ENCODE measurements around the gene PTGER3. TPM values are rescaled to one million over a fixed set of nuclear protein-coding genes. Genes with fewer than 3 reads are reported as not detected.

The PTGER3 gene
- polyA plus RNA-seq, 4 donors, result 2.0 to 2.4 TPM; not detected in 2

GRCh38 chr1:71068325-71069240, 21.0 kb upstream of the PTGER3 start:
- FAIRE-seq, result no peak
- no peak overlapping the region for H3K4me3 ChIP-seq (ENCODE audit: low read depth in 1 of 3, low read length in 3 of 3)
- DNase-seq, result peak in 1 of 2 donors; percentile 69
- no peaks in the 10 kb centered on the region for H3K9me3 ChIP-seq (ENCODE audit: control insufficient read depth in 2 of 2, insufficient read depth in 1 of 2, low read depth in 1 of 2, low read length in 1 of 2)
- H3K27me3 ChIP-seq (ENCODE audit: control insufficient read depth in 3 of 3, insufficient read depth in 3 of 3, low read length in 3 of 3), result no peaks in the 10 kb centered on the region
- H3K36me3 ChIP-seq (ENCODE audit: control insufficient read depth in 3 of 3, insufficient read depth in 2 of 3, low read depth in 1 of 3, low read length in 3 of 3), result peaks cover 7 to 14% (median 8%) of the 10 kb centered on the region in 3 donors
- peaks cover 0 to 3% (median 0%) of the 10 kb centered on the region in 3 donors for H3K4me1 ChIP-seq (ENCODE audit: control insufficient read depth in 3 of 3, insufficient read depth in 2 of 3, low read depth in 1 of 3, low read length in 2 of 3)
- H3K27ac ChIP-seq (ENCODE audit: low read depth in 1 of 3, low read length in 2 of 3), result peak overlapping the region in 1 of 3 donors; percentile 20
- 59 to 69% (median 61%) methylated on average over 6 of the region's 6 CpGs for WGBS, 3 donors

- FAIRE-seq (no peak), DNase-seq (no peak)
- Histone ChIP-seq H3K4me3 (ENCODE audit: low read depth in 1 of 3, low read length in 3 of 3) (no peak overlapping the region), H3K9me3 (ENCODE audit: control insufficient read depth in 2 of 2, insufficient read depth in 1 of 2, low read depth in 1 of 2, low read length in 1 of 2) (no peaks in the 10 kb centered on the region), H3K36me3 (ENCODE audit: control insufficient read depth in 3 of 3, insufficient read depth in 2 of 3, low read depth in 1 of 3, low read length in 3 of 3) (peaks cover 2% of the 10 kb centered on the region in 3 donors), H3K27ac (ENCODE audit: low read depth in 1 of 3, low read length in 2 of 3) (no peak overlapping the region), H3K27me3 (ENCODE audit: control insufficient read depth in 3 of 3, insufficient read depth in 3 of 3, low read length in 3 of 3) (peaks cover 0 to 4% (median 0%) of the 10 kb centered on the region in 3 donors), H3K4me1 (ENCODE audit: control insufficient read depth in 3 of 3, insufficient read depth in 2 of 3, low read depth in 1 of 3, low read length in 2 of 3) (no peaks in the 10 kb centered on the region)
- WGBS, 3 donors, result 60 to 83% (median 68%) methylated on average over 6 of the region's 6 CpGs
Observed at GRCh38 chr1:71054791-71055190, 7.2 kb upstream of the PTGER3 start.

GRCh38 chr1:71054281-71054731, 6.7 kb upstream of the PTGER3 start:
- Histone ChIP-seq H3K4me3 (ENCODE audit: low read depth in 1 of 3, low read length in 3 of 3) (no peak overlapping the region), H3K4me1 (ENCODE audit: control insufficient read depth in 3 of 3, insufficient read depth in 2 of 3, low read depth in 1 of 3, low read length in 2 of 3) (no peaks in the 10 kb centered on the region), H3K9me3 (ENCODE audit: control insufficient read depth in 2 of 2, insufficient read depth in 1 of 2, low read depth in 1 of 2, low read length in 1 of 2) (no peaks in the 10 kb centered on the region), H3K36me3 (ENCODE audit: control insufficient read depth in 3 of 3, insufficient read depth in 2 of 3, low read depth in 1 of 3, low read length in 3 of 3) (peaks cover under 1 to 2% (median 2%) of the 10 kb centered on the region in 3 donors), H3K27me3 (ENCODE audit: control insufficient read depth in 3 of 3, insufficient read depth in 3 of 3, low read length in 3 of 3) (peaks cover 0 to 4% (median 0%) of the 10 kb centered on the region in 3 donors), H3K27ac (ENCODE audit: low read depth in 1 of 3, low read length in 2 of 3) (no peak overlapping the region)
- 69 to 84% (median 74%) methylated on average over 13 to 15 of the region's 15 CpGs for WGBS, 3 donors
- FAIRE-seq (no peak), DNase-seq (no peak)

- WGBS, 3 donors, result 65 to 79% (median 74%) methylated on average over 7 of the region's 7 CpGs
- DNase-seq (no peak), FAIRE-seq (no peak)
- H3K27me3 ChIP-seq (ENCODE audit: control insufficient read depth in 3 of 3, insufficient read depth in 3 of 3, low read length in 3 of 3), result peaks cover 0 to 5% (median 0%) of the 10 kb centered on the region in 3 donors
- no peaks in the 10 kb centered on the region for H3K4me1 ChIP-seq (ENCODE audit: control insufficient read depth in 3 of 3, insufficient read depth in 2 of 3, low read depth in 1 of 3, low read length in 2 of 3)
- H3K27ac ChIP-seq (ENCODE audit: low read depth in 1 of 3, low read length in 2 of 3), result no peak overlapping the region
- no peak overlapping the region for H3K4me3 ChIP-seq (ENCODE audit: low read depth in 1 of 3, low read length in 3 of 3)
- H3K36me3 ChIP-seq (ENCODE audit: control insufficient read depth in 3 of 3, insufficient read depth in 2 of 3, low read depth in 1 of 3, low read length in 3 of 3), result peaks cover 0 to 2% (median 2%) of the 10 kb centered on the region in 3 donors
- no peaks in the 10 kb centered on the region for H3K9me3 ChIP-seq (ENCODE audit: control insufficient read depth in 2 of 2, insufficient read depth in 1 of 2, low read depth in 1 of 2, low read length in 1 of 2)
Observed at GRCh38 chr1:71053758-71054157, 6.1 kb upstream of the PTGER3 start.

- H3K27ac ChIP-seq (ENCODE audit: low read depth in 1 of 3, low read length in 2 of 3), result no peak overlapping the region
- DNase-seq, result no peak
- H3K27me3 ChIP-seq (ENCODE audit: control insufficient read depth in 3 of 3, insufficient read depth in 3 of 3, low read length in 3 of 3), result peaks cover 0 to 10% (median 0%) of the 10 kb centered on the region in 3 donors
- H3K9me3 ChIP-seq (ENCODE audit: control insufficient read depth in 2 of 2, insufficient read depth in 1 of 2, low read depth in 1 of 2, low read length in 1 of 2), result no peaks in the 10 kb centered on the region
- no peaks in the 10 kb centered on the region for H3K4me1 ChIP-seq (ENCODE audit: control insufficient read depth in 3 of 3, insufficient read depth in 2 of 3, low read depth in 1 of 3, low read length in 2 of 3)
- no peak overlapping the region for H3K4me3 ChIP-seq (ENCODE audit: low read depth in 1 of 3, low read length in 3 of 3)
- no peak for FAIRE-seq
- 8 to 51% (median 13%) methylated on average over 1 of the region's 1 CpG for WGBS, 3 donors
- peaks cover 0 to 2% (median 2%) of the 10 kb centered on the region in 3 donors for H3K36me3 ChIP-seq (ENCODE audit: control insufficient read depth in 3 of 3, insufficient read depth in 2 of 3, low read depth in 1 of 3, low read length in 3 of 3)
Observed at GRCh38 chr1:71053146-71053545, 5.5 kb upstream of the PTGER3 start.

GRCh38 chr1:71049951-71050598, 2.5 kb upstream of the PTGER3 start:
- Histone ChIP-seq H3K9me3 (ENCODE audit: control insufficient read depth in 2 of 2, insufficient read depth in 1 of 2, low read depth in 1 of 2, low read length in 1 of 2) (peaks cover 0 to 2% of the 10 kb centered on the region in 2 donors), H3K36me3 (ENCODE audit: control insufficient read depth in 3 of 3, insufficient read depth in 2 of 3, low read depth in 1 of 3, low read length in 3 of 3) (peaks cover 0 to 2% (median 0%) of the 10 kb centered on the region in 3 donors), H3K4me3 (ENCODE audit: low read depth in 1 of 3, low read length in 3 of 3) (no peak overlapping the region), H3K27ac (ENCODE audit: low read depth in 1 of 3, low read length in 2 of 3) (no peak overlapping the region), H3K27me3 (ENCODE audit: control insufficient read depth in 3 of 3, insufficient read depth in 3 of 3, low read length in 3 of 3) (peaks cover 3 to 36% (median 8%) of the 10 kb centered on the region in 3 donors), H3K4me1 (ENCODE audit: control insufficient read depth in 3 of 3, insufficient read depth in 2 of 3, low read depth in 1 of 3, low read length in 2 of 3) (peaks cover 0 to 6% (median 0%) of the 10 kb centered on the region in 3 donors)
- FAIRE-seq, result peak; percentile 47
- 0 to 2% (median 0%) methylated on average over 1 of the region's 1 CpG for WGBS, 3 donors
- peak; percentile 60 to 81 for DNase-seq

- Histone ChIP-seq H3K27ac (ENCODE audit: low read depth in 1 of 3, low read length in 2 of 3) (no peak overlapping the region), H3K36me3 (ENCODE audit: control insufficient read depth in 3 of 3, insufficient read depth in 2 of 3, low read depth in 1 of 3, low read length in 3 of 3) (peaks cover 0 to 2% (median 0%) of the 10 kb centered on the region in 3 donors), H3K9me3 (ENCODE audit: control insufficient read depth in 2 of 2, insufficient read depth in 1 of 2, low read depth in 1 of 2, low read length in 1 of 2) (peaks cover 0 to 2% of the 10 kb centered on the region in 2 donors), H3K27me3 (ENCODE audit: control insufficient read depth in 3 of 3, insufficient read depth in 3 of 3, low read length in 3 of 3) (peaks cover 3 to 39% (median 8%) of the 10 kb centered on the region in 3 donors), H3K4me3 (ENCODE audit: low read depth in 1 of 3, low read length in 3 of 3) (peak overlapping the region; percentile 20 to 51 (median 37)), H3K4me1 (ENCODE audit: control insufficient read depth in 3 of 3, insufficient read depth in 2 of 3, low read depth in 1 of 3, low read length in 2 of 3) (peaks cover 0 to 6% (median 0%) of the 10 kb centered on the region in 3 donors)
- 4 to 10% (median 7%) methylated on average over 69 to 73 of the region's 73 CpGs for WGBS, 3 donors
- no peak for FAIRE-seq
- peak in 1 of 2 donors; percentile 41 for DNase-seq
Observed at GRCh38 chr1:71046891-71047634, 553 bp downstream of the PTGER3 start.

Data from small intestine (tissue), 7 donors.